Uterus (tissue), 2 donors: ENCODE results near the gene CKB.

ENCODE experiments used
- POLR2A ChIP-seq, 2 donors: fragments of 450-650 bp; IDR thresholded peaks; one replicate each; pipeline ENCODE4 v1.6.1; 2016; ENCODE audit warnings: antibody characterized with exemption in 2 of 2, mild to moderate bottlenecking in 1 of 2, moderate library complexity in 1 of 2
- TF ChIP-seq, protein P1 (sequence below), 4 experiments: fragments of 200-600 bp in 2 of 4; fragments of 450-650 bp in 2 of 4; sonication (generic) in 2 of 4; IDR thresholded peaks; one replicate each; pipeline ENCODE4 v1.5.1; 2016 to 2019; ENCODE audit warnings: antibody characterized with exemption in 4 of 4, mild to moderate bottlenecking in 2 of 4, moderate library complexity in 1 of 4

DNA sequence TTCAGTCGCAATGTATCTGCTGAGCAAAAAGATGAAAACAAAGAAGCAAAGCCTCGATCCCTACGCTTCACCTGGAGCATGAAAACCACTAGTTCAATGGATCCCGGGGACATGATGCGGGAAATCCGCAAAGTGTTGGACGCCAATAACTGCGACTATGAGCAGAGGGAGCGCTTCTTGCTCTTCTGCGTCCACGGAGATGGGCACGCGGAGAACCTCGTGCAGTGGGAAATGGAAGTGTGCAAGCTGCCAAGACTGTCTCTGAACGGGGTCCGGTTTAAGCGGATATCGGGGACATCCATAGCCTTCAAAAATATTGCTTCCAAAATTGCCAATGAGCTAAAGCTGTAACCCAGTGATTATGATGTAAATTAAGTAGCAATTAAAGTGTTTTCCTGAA, 19.8 kb downstream of the CKB start:
- TF ChIP-seq, protein P1, sequence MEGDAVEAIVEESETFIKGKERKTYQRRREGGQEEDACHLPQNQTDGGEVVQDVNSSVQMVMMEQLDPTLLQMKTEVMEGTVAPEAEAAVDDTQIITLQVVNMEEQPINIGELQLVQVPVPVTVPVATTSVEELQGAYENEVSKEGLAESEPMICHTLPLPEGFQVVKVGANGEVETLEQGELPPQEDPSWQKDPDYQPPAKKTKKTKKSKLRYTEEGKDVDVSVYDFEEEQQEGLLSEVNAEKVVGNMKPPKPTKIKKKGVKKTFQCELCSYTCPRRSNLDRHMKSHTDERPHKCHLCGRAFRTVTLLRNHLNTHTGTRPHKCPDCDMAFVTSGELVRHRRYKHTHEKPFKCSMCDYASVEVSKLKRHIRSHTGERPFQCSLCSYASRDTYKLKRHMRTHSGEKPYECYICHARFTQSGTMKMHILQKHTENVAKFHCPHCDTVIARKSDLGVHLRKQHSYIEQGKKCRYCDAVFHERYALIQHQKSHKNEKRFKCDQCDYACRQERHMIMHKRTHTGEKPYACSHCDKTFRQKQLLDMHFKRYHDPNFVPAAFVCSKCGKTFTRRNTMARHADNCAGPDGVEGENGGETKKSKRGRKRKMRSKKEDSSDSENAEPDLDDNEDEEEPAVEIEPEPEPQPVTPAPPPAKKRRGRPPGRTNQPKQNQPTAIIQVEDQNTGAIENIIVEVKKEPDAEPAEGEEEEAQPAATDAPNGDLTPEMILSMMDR (IDR thresholded peaks at IDR 0.05): no peak
- TF ChIP-seq POLR2A (IDR thresholded peaks at IDR 0.05): no peak
